ENCODE measurements around the gene NRAS.

NRAS gene

GRCh38 chr1:114719424-114719787, 2.8 kb upstream of the NRAS start:
- no peak for DNase-seq
- Histone ChIP-seq H3K4me1 (peaks cover 3% of the 10 kb centered on the region; the same call in 1 of the 2 replicates), H3K4me3 (ENCODE audit: low read depth, low read length) (no peak overlapping the region), H3K36me3 (peaks cover 73% of the 10 kb centered on the region), H3K9me3 (no peaks in the 10 kb centered on the region), H3K27me3 (no peaks in the 10 kb centered on the region)
- TF ChIP-seq CTCF (IDR thresholded peaks at IDR 0.05; ENCODE audit: low read depth, low read length): no peak

GRCh38 chr1:114718661-114719423, 2.3 kb upstream of the NRAS start:
- no peak for DNase-seq
- TF ChIP-seq CTCF (IDR thresholded peaks at IDR 0.05; ENCODE audit: low read depth, low read length): no peak
- H3K36me3 ChIP-seq: peaks cover 67% of the 10 kb centered on the region

GRCh38 chr1:114715952-114716303, 643 bp downstream of the NRAS start:
- peaks cover 60% of the 10 kb centered on the region for H3K36me3 ChIP-seq

More at GRCh38 chr1:114718661-114719423, 2.3 kb upstream of the NRAS start:
- Histone ChIP-seq H3K4me3 (ENCODE audit: low read depth, low read length) (no peak overlapping the region), H3K4me1 (peaks cover 3% of the 10 kb centered on the region; the same call in 1 of the 2 replicates), H3K9me3 (no peaks in the 10 kb centered on the region), H3K27me3 (no peaks in the 10 kb centered on the region)

GRCh38 chr1:114712977-114713376, 3.6 kb downstream of the NRAS start:
- TF ChIP-seq CTCF (IDR thresholded peaks at IDR 0.05; ENCODE audit: low read depth, low read length): no peak
- DNase-seq: no peak
- peaks cover 3% of the 10 kb centered on the region; the same call in 1 of the 2 replicates for H3K4me1 ChIP-seq
- H3K4me3 ChIP-seq (ENCODE audit: low read depth, low read length): no peak overlapping the region
- H3K9me3 ChIP-seq: no peaks in the 10 kb centered on the region
- no peaks in the 10 kb centered on the region for H3K27me3 ChIP-seq
- H3K36me3 ChIP-seq: peaks cover 55% of the 10 kb centered on the region

More at GRCh38 chr1:114715952-114716303, 643 bp downstream of the NRAS start:
- no peak for DNase-seq
- H3K27me3 ChIP-seq: no peaks in the 10 kb centered on the region
- H3K4me3 ChIP-seq (ENCODE audit: low read depth, low read length): peak overlapping the region; percentile 97
- H3K4me1 ChIP-seq: peaks cover 3% of the 10 kb centered on the region; the same call in 1 of the 2 replicates
- TF ChIP-seq CTCF (IDR thresholded peaks at IDR 0.05; ENCODE audit: low read depth, low read length): no peak
- no peaks in the 10 kb centered on the region for H3K9me3 ChIP-seq

GRCh38 chr1:114710360-114710759, 6.2 kb downstream of the NRAS start:
- TF ChIP-seq CTCF (IDR thresholded peaks at IDR 0.05; ENCODE audit: low read depth, low read length): no peak
- DNase-seq: no peak
- Histone ChIP-seq H3K4me1 (peaks cover 1% of the 10 kb centered on the region; the same call in 1 of the 2 replicates), H3K27me3 (no peaks in the 10 kb centered on the region), H3K4me3 (ENCODE audit: low read depth, low read length) (no peak overlapping the region), H3K9me3 (no peaks in the 10 kb centered on the region), H3K36me3 (peaks cover 55% of the 10 kb centered on the region)

GRCh38 chr1:114707604-114708003, 9.0 kb downstream of the NRAS start:
- no peaks in the 10 kb centered on the region for H3K4me1 ChIP-seq
- TF ChIP-seq CTCF (IDR thresholded peaks at IDR 0.05; ENCODE audit: low read depth, low read length): no peak
- H3K27me3 ChIP-seq: no peaks in the 10 kb centered on the region
- H3K9me3 ChIP-seq: no peaks in the 10 kb centered on the region
- H3K36me3 ChIP-seq: peaks cover 44% of the 10 kb centered on the region
- DNase-seq: no peak
- no peak overlapping the region for H3K4me3 ChIP-seq (ENCODE audit: low read depth, low read length)
